ENCODE measurements around the gene ASS1.

GRCh38 chr9:130461218-130461630 is 16.5 kb downstream of the ASS1 start:
- peak; percentile 78 to 88 (median 86) for TF ChIP-seq CTCF (IDR thresholded peaks at IDR 0.05)
- TF ChIP-seq POLR2A (IDR thresholded peaks at IDR 0.05): no peak

Data from thyroid gland (tissue), 4 donors.